ENCODE results near the gene MEIS1.

The MEIS1 gene

GRCh38 chr2:66506265-66506664 is 71.3 kb downstream of the MEIS1 start:
- no peak for DNase-seq (ENCODE audit: low read depth in 2 of 2)

GRCh38 chr2:66507673-66508201 is 72.8 kb downstream of the MEIS1 start:
- no peak for DNase-seq (ENCODE audit: low read depth in 2 of 2)

DNA sequence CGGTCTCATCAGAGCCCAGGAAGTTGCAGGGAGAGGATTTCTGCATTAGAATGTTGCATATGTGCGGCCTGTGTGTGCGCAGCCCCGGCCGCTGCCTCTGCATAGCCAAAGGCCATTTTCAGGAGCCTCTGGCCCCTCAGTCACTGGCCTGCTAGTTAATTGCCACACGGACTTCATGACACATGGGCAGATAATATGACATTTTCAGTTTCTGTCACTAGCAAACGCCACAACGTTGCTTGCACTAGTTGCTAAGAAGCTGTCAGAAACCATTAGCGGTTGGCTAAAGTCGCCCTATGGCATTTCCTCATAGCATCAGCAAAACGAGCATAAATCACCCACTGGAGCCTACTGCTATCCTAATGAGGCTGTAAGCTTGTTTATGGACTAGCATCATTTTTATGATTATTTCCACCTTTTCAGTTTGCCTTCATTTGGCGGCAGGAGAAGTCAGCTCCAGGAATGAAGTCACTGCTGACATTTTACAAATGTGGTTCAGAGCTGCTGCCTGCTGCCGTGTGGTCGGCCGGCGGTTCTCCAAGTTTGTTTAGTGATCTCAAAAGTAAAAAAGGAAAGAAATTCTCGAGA is 73.7 kb downstream of the MEIS1 start:
- no peak for DNase-seq (ENCODE audit: low read depth in 2 of 2)

DNA sequence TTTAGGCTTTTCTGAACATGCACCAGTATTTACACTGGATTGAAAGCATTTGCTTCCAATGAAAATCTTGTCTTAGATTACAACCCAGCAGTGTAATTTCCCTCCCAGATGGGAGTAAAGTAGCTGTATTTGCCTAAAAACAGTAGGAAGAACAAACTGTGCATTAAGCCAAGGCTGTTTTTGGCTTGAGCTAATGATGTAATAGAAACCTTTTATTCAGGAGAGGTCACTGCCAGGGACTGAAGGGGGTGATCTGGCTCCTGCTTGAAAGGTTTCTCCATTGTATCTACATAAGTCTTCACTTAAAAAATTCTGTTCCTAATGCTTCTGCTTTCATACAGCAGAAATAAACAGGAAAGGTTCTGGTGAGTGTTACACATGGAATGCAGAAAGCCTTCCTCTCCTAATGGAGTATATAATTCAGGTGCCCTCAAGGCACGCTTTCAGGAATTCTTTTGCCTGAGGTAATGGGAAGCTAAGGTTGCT is 74.4 kb downstream of the MEIS1 start:
- no peak for DNase-seq (ENCODE audit: low read depth in 2 of 2)

GRCh38 chr2:66512626-66513025 is 77.7 kb downstream of the MEIS1 start:
- DNase-seq (ENCODE audit: low read depth in 2 of 2), result no peak

GRCh38 chr2:66515743-66516142 is 80.8 kb downstream of the MEIS1 start:
- DNase-seq (ENCODE audit: low read depth in 2 of 2), result no peak

DNA sequence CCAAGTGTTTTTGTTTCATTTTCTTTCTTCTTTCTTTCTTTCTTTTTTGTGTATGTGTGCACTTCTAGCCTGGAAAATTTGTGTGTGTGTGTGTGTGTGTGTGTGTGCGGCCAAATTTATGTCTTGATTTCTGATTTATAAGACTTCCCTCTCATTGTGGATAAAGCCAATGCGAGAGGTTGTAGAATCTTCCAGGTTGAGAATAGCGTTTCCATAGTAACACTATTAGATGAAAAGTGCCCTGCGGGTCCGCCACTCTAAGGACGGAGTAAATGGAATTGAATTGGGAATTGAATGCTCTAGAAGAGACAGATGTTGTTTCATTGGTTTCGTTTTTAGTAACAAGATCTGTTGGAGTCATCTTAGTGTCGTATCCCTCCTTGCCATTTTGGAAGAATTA is 81.6 kb downstream of the MEIS1 start:
- no peak for DNase-seq (ENCODE audit: low read depth in 2 of 2)

GRCh38 chr2:66517772-66518171 is 82.8 kb downstream of the MEIS1 start:
- DNase-seq (ENCODE audit: low read depth in 2 of 2), result no peak

DNA sequence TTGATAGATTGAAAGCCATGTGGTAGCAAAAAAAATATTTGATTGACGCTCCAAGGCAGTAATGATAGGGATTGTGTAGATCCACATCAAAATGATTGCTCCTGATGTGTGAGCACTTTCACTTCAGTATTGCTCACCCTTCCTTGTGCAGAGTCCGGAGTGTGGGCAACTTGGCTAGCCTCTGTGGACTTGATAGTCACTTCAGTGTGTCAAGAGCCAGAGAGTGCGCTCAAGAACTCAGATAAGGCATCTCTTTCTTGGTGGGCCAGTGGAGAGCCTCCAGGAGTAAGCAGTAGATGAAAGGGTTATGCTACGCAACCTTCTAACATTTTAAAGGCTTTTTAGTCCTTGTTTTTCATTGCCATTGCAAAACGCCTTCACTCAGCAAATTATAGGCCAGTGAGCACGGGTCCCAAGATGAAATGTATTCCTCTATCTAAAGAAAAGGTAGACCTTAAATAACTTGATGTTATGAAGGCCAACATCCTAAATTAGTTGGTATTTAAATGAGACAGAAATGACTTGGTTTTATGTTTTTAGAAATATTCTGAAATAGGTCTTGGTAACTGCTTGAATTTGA is 84.4 kb downstream of the MEIS1 start:
- no peak for DNase-seq (ENCODE audit: low read depth in 2 of 2)

GRCh38 chr2:66521291-66521922 is 86.5 kb downstream of the MEIS1 start:
- no peak for DNase-seq (ENCODE audit: low read depth in 2 of 2)

DNA sequence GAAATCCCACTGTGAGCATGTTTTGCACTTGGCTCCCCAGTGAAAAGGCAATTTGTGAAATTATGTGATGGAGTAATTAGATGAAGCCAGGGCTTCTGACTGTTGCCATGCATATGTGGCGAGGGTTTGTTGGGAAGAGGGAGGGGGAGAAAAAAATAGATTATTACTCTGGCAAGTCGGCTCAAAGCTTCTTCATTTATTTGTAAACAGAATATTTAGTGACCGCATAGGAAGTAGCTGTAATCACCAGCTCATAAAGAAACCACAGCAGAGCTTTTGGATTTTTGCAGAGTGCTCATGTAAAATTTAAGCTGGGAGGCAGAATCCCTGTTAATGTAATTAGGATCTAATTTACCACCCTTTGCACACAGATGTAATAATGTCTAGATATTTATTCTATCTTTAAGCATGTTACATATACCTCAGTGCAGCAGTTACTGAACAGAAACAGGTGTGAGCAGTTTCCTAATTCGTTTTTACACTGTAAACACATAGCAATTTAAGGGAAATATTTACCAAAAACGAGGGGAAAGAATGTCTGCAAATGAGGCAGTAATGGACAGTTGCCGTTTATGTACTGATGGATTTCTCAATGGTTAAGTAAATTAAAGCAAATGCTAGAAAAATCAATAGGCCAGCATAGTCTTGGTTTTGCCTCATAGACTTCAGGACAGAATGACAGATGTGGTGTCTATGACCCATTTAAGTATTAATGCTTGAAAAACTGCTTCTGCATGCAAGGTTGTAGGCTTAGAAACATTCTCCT is 87.9 kb downstream of the MEIS1 start:
- DNase-seq (ENCODE audit: low read depth in 2 of 2), result no peak

DNA sequence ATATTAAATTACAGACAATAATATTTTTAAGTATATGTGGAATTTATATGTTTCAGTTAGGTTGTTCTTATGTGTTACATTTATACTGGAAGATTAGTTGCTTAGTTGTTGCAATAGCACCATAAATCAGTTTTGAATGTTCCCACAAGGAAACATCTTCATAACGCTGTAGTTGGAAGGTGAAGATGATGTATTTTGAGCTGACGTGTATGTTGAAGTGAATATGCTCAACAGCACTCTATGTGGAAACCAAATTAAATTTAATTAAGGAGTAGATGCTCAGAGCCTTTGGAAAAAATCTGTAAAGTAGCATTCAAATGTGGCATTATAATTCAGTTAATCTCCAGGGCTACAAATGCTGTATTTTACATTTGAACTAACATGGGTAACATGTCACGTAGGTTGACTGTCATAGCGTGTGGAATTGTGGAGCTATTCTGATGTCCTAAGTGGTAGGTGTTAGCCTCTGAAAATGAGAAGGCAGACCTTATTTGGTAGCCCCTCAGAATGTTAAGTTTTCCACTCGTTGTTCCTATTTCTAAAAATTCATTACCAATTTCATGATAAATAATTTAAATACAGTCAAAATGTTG is 88.5 kb downstream of the MEIS1 start:
- no peak for DNase-seq (ENCODE audit: low read depth in 2 of 2)

- DNase-seq (ENCODE audit: low read depth in 2 of 2), result no peak
Observed at GRCh38 chr2:66523990-66524389, 89.1 kb downstream of the MEIS1 start.

GRCh38 chr2:66525606-66526005 is 90.7 kb downstream of the MEIS1 start:
- no peak for DNase-seq (ENCODE audit: low read depth in 2 of 2)

GRCh38 chr2:66526180-66526579 is 91.3 kb downstream of the MEIS1 start:
- no peak for DNase-seq (ENCODE audit: low read depth in 2 of 2)

GRCh38 chr2:66528974-66529724 is 94.2 kb downstream of the MEIS1 start:
- no peak for DNase-seq (ENCODE audit: low read depth in 2 of 2)

DNA sequence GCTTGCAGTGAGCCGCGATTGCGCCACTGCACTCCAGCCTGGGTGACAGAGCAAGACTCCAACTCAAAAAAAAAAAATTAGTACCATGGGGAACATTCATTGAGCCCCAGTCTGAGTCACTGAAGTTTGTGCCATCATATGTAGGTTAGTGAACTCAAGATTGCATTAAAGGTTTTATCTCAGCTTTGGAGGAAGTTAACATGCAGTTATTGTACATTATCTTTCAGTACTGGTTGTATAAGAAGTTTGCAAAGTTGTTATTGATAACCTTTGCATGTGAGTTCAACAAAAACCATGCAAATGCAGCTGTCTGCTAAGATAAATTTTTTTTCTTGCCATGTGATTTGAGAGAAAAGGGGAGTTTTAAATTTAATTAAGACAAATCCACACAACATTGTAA is 95.7 kb downstream of the MEIS1 start:
- DNase-seq (ENCODE audit: low read depth in 2 of 2), result no peak

DNA sequence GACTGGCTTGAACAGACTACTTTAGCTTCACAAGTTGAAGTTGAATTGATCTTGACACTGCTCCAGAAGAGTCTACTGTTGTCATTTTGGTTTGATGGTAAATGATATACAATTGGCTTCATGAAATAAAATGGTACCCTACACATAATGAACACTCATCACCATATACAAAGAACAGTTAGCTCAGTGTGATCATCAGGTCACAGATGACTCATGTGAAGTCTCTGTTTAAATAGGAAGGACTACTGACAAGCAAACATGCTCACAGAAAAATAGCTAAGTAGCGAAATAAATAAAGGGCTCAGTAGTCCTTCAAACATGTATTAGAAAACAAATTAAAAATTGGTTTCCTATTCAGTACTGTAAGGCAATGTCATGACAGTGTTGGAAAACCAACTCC is 96.2 kb downstream of the MEIS1 start:
- DNase-seq (ENCODE audit: low read depth in 2 of 2), result no peak

GRCh38 chr2:66531567-66531966 is 96.6 kb downstream of the MEIS1 start:
- no peak for DNase-seq (ENCODE audit: low read depth in 2 of 2)

DNA sequence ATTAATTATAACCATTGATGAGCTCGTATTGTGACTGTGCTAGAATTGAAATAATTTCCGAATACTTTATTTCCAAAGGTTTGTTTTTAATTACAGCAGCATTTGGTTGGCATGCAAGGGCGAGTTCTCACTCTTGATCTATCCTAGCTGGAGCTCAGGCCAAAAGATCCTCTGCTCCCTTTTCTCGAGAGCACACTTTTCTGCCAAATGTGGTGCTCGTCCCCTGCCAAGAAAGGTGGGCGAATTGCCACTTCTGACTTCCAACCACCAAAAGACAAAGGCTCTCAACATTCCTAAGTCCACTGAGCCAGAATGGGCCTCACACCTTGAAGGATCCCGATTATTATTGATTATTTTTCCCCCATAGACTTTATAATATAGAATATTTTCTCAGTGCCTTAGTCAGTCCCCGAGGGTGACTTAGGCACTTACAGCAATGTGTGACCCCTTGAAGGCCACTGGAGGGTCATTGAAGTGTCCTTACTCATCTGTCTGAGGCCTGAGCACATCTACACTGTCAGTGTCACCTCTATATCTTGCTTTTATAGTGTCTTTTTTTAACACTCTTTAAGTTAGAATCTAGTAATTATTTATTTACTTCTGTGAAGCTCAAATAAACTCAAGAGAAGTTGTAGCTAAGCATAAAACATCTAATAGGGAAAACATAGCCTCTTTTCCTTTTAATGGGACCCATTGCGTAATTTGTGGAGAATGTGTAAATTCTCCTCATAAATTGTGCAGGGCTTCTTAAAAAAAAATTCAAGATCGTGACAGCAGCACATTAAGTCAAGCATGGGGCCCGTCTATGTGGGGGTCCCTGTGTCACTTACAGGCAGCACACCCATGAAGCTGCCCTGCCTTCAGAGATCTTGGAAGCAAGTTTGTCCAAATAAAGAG is 98.3 kb downstream of the MEIS1 start:
- no peak for DNase-seq (ENCODE audit: low read depth in 2 of 2)

Data from stimulated activated CD4-positive, alpha-beta T cell treated with anti-CD3 and anti-CD28 coated beads, Interleukin-4, amount 100 ng/mL, for 48 hours (primary cell).